Measurements from ENCODE around the gene HOXA13. TPM values are rescaled to one million over a fixed set of nuclear protein-coding genes. Genes with fewer than 3 reads are reported as not detected.

The HOXA13 gene
- total RNA-seq, 1 experiment from 2014 or later = not detected

GRCh38 chr7:27166531-27167505 is 33.1 kb downstream of the HOXA13 start:
- Histone ChIP-seq H3K9ac (ENCODE audit: extremely low read depth, insufficient read length, low read length) (no peak overlapping the region), H3K9me3 (ENCODE audit: control insufficient read depth, low read depth, low read length) (no peaks in the 10 kb centered on the region), H3K4me1 (ENCODE audit: insufficient read depth, low read length) (no peaks in the 10 kb centered on the region), H2BK5ac (ENCODE audit: insufficient read length, low read length) (no peak overlapping the region), H4K8ac (replicated peaks; ENCODE audit: insufficient read length, low read depth, low read length) (no peak overlapping the region), H2BK12ac (ENCODE audit: insufficient read length, low read depth, low read length) (no peak overlapping the region), H3T11ph (ENCODE audit: low read length) (no peak overlapping the region), H3K27ac (ENCODE audit: insufficient read length, low read depth, low read length) (no peak overlapping the region), H3K4ac (ENCODE audit: low read depth, low read length) (no peak overlapping the region), H3K79me2 (ENCODE audit: insufficient read depth, low read length) (no peaks in the 10 kb centered on the region), H3K56ac (ENCODE audit: insufficient read length, low read depth, low read length) (no peak overlapping the region), H3K4me2 (ENCODE audit: insufficient read depth, insufficient read length, low read length) (no peak overlapping the region), H2BK15ac (ENCODE audit: low read depth, low read length) (no peak overlapping the region), H3K18ac (ENCODE audit: insufficient read length, low read depth, low read length) (no peak overlapping the region), H4K5ac (ENCODE audit: insufficient read length, low read depth, low read length) (no peak overlapping the region), H3K79me1 (ENCODE audit: insufficient read depth, low read depth, low read length, poor library complexity, severe bottlenecking) (no peaks in the 10 kb centered on the region), H4K91ac (ENCODE audit: insufficient read length, low read depth, low read length) (no peak overlapping the region), H2BK20ac (ENCODE audit: low read depth, low read length, poor library complexity, severe bottlenecking) (no peak overlapping the region), H2BK120ac (ENCODE audit: low read depth, low read length, poor library complexity, severe bottlenecking) (no peak overlapping the region), H3K23ac (ENCODE audit: insufficient read length, low read depth, low read length) (no peak overlapping the region), H3K23me2 (ENCODE audit: insufficient read length, low read depth, low read length, poor library complexity, severe bottlenecking) (no peaks in the 10 kb centered on the region), H2AK5ac (ENCODE audit: insufficient read length, low read length) (no peak overlapping the region), H3K27me3 (ENCODE audit: insufficient read depth, low read length) (peaks cover 98% of the 10 kb centered on the region), H3K14ac (ENCODE audit: insufficient read depth, low read length) (no peak overlapping the region), H4K20me1 (ENCODE audit: control insufficient read depth, insufficient read depth, insufficient read length) (no peaks in the 10 kb centered on the region), H2AFZ (ENCODE audit: low read length) (no peak overlapping the region)
- H3K27ac Mint-ChIP-seq = no peak overlapping the region
- H3K36me3 Mint-ChIP-seq (ENCODE audit: insufficient read depth in 1 of 3, low read depth in 3 of 3) = no peaks in the 10 kb centered on the region; a peak in 1 of 7 replicates
- WGBS (ENCODE audit: extremely low coverage, insufficient read length, low lambda C conversion rate) = no CpG with 5 or more reads among the region's 50 CpGs
- TF ChIP-seq CTCF (conservative IDR thresholded peaks at IDR 0.05) = no peak
- peaks cover 100% of the 10 kb centered on the region for H3K27me3 Mint-ChIP-seq (ENCODE audit: low read depth)
- H3K4me1 Mint-ChIP-seq = peaks cover 0 to 15% of the 10 kb centered on the region in 2 experiments; a peak in 3 of 4 replicates
- no peak overlapping the region for H3K4me3 Mint-ChIP-seq
- no peak for DNase-seq
- peaks cover 5 to 21% of the 10 kb centered on the region in 2 experiments for H3K9me3 Mint-ChIP-seq

Data from H9 (cell line).